Measurements from ENCODE around the gene RASL10A.
"Not testable (repeated sequence)": the region's sequence is repeated elsewhere in the genome, so short reads cannot be mapped to it uniquely, and the experiment has no call there.

RASL10A gene

GRCh38 chr22:29315286-29316140 is at the start of gene RASL10A:
Gene RASL10A, minus strand, starts transcription at chr22:29315697. Its CDS starts 451 bp downstream, at chr22:29315246.
- ATAC-seq = no peak

GRCh38 chr22:29359469-29359868 is 44.0 kb upstream of the RASL10A start:
- ATAC-seq = no peak

- ATAC-seq = not testable (repeated sequence)
These were observed 41.8 kb upstream of the RASL10A start for GRCh38 chr22:29357193-29357890.

- no peak for ATAC-seq
These were observed 38.4 kb upstream of the RASL10A start for GRCh38 chr22:29353860-29354259.

- ATAC-seq = no peak
These were observed 37.8 kb upstream of the RASL10A start for GRCh38 chr22:29353286-29353685.

- ATAC-seq = no peak
These were observed 37.3 kb upstream of the RASL10A start for GRCh38 chr22:29352778-29353177.

- no peak for ATAC-seq
These were observed 36.4 kb upstream of the RASL10A start for GRCh38 chr22:29351891-29352290.

GRCh38 chr22:29351042-29351441 is 35.5 kb upstream of the RASL10A start:
- no peak for ATAC-seq

- no peak for ATAC-seq
These were observed 33.5 kb upstream of the RASL10A start for GRCh38 chr22:29348956-29349355.

GRCh38 chr22:29348041-29348440 is 32.5 kb upstream of the RASL10A start:
- ATAC-seq = no peak

GRCh38 chr22:29346659-29347058 is 31.2 kb upstream of the RASL10A start:
- no peak for ATAC-seq

- ATAC-seq = no peak
These were observed 30.4 kb upstream of the RASL10A start for GRCh38 chr22:29345932-29346331.

GRCh38 chr22:29344889-29345288 is 29.4 kb upstream of the RASL10A start:
- ATAC-seq = not testable (repeated sequence)

GRCh38 chr22:29344137-29344536 is 28.6 kb upstream of the RASL10A start:
- no peak for ATAC-seq

GRCh38 chr22:29343313-29343805 is 27.9 kb upstream of the RASL10A start:
- peak; percentile 48 to 73 for ATAC-seq

- ATAC-seq = no peak
These were observed 27.2 kb upstream of the RASL10A start for GRCh38 chr22:29342577-29343312.

- no peak for ATAC-seq
These were observed 26.7 kb upstream of the RASL10A start for GRCh38 chr22:29342177-29342576.

- ATAC-seq = no peak
These were observed 26.3 kb upstream of the RASL10A start for GRCh38 chr22:29341849-29342127.

- no peak for ATAC-seq
These were observed 25.8 kb upstream of the RASL10A start for GRCh38 chr22:29341056-29341848.

- no peak for ATAC-seq
These were observed 25.1 kb upstream of the RASL10A start for GRCh38 chr22:29340566-29340965.

GRCh38 chr22:29339381-29340235 is 24.1 kb upstream of the RASL10A start:
- no peak for ATAC-seq

- ATAC-seq = no peak
These were observed 22.9 kb upstream of the RASL10A start for GRCh38 chr22:29338398-29338797.

All from activated CD4-positive, CD25-positive, alpha-beta regulatory T cell treated with anti-CD3 and anti-CD28 coated beads, Interleukin-2, amount 50 U/mL, for 24 hours (primary cell).